ENCODE data around the gene RASSF7. TPM values are rescaled to one million over a fixed set of nuclear protein-coding genes. Genes with fewer than 3 reads are reported as not detected.
A peak's percentile ranks its signal among the peaks of the same experiment; 100 is the strongest.

The RASSF7 gene
- total RNA-seq, 1 experiment from 2014 or later = 8.8 TPM

DNA sequence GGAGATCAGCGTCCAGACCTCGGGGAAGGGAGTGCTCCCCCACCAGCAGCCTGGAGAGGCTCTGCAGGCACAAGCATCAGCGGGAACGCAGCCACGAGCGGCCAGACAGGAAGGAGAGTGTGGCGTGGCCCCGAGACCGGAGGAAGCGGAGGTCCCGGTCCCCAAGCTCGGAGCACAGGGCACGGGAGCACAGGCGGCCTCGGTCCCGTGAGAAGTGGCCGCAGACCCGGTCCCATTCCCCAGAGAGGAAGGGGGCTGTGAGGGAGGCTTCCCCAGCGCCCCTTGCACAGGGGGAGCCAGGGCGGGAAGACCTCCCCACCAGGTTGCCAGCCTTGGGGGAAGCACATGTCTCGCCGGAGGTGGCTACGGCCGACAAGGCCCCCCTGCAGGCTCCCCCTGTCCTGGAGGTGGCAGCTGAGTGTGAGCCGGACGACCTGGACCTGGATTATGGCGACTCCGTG, 48.1 kb downstream of the RASSF7 start:
- DNase-seq (ENCODE audit: low read depth) = no peak

DNA sequence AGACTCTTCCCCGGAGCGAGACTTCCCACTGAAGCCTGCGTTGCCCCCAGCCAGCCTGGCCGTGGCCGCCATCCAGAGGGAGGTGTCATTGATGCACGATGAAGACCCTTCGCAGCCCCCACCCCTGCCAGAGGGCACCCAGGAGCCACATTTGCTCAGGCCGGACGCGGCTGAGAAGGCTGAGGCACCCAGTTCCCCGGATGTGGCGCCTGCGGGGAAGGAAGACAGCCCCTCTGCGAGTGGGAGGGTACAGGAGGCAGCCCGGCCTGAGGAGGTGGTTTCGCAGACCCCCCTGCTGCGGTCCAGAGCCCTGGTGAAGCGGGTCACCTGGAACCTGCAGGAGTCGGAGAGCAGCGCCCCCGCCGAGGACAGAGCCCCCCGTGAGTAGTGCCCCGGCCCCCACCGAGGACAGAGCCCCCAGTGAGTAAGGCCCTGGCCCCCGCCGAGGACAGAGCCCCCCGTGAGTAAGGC, 48.6 kb downstream of the RASSF7 start:
- no peak for DNase-seq (ENCODE audit: low read depth)

DNA sequence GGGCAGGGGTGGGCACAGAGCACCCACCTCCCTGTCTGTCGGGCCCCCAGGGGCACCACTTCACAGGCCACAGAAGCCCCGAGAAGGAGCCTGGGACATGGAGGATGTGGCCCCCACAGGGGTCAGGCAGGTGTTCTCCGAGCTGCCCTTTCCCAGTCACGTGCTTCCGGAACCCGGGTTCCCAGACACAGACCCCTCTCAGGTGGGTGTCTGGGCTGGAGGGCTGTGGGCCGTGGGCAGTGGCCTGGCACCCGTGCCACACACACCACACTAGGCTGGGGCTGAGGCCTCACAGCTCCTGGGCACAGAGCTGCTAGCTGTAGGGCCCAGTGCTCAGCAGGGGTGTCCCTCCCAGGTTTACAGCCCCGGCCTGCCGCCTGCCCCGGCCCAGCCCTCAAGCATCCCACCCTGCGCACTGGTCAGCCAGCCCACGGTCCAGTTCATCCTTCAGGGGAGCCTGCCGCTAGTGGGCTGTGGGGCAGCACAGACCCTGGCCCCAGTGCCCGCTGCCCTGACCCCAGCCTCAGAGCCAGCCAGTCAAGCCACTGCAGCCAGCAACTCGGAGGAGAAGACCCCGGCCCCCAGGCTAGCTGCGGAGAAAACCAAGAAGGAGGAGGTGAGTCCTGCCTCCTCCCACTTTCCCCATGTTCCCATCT, 49.5 kb downstream of the RASSF7 start:
- no peak for DNase-seq (ENCODE audit: low read depth)

DNA sequence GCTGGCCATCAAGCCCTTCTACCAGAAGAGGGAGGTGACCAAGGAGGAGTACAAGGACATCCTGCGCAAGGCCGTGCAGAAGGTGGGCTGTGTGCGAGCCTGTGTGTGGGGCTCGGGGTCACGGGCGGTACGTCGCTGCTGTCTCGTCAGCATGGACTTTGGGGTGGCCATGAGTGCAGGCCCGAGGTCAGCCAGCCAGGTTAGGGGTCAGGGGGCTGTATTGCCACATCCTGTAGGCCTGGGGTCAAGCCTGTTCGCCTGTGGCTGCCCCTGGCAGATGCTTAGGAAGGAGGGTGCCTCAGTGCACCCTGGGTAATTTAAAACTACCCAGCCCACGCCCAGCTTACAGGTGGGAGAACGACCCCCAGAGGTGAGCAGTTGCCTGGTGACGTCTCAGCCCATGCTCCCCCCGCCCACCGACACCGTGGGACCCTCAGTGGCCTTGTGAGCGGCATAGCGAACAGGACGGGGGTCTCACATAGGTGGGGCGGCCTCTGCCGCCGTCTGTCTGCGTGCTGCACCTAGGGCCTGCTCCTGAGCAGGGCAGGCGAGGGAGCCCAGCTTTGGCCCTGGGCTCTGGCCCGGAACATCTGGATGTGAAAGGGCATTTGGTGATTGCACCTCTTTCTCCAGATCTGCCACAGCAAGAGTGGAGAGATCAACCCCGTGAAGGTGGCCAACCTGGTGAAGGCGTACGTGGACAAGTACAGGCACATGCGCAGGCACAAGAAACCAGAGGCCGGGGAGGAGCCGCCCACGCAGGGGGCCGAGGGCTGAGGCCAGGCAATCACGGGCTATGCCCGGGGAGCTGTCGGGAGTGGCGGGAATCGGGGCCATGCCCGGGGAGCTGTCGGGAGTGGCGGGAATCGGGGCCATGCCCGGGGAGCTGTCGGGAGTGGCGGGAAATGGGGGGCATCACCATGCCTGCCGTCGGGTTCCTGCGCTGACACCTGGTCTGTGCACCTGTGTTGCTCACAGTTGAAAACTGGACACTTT, 50.5 kb downstream of the RASSF7 start:
- no peak for DNase-seq (ENCODE audit: low read depth)

DNA sequence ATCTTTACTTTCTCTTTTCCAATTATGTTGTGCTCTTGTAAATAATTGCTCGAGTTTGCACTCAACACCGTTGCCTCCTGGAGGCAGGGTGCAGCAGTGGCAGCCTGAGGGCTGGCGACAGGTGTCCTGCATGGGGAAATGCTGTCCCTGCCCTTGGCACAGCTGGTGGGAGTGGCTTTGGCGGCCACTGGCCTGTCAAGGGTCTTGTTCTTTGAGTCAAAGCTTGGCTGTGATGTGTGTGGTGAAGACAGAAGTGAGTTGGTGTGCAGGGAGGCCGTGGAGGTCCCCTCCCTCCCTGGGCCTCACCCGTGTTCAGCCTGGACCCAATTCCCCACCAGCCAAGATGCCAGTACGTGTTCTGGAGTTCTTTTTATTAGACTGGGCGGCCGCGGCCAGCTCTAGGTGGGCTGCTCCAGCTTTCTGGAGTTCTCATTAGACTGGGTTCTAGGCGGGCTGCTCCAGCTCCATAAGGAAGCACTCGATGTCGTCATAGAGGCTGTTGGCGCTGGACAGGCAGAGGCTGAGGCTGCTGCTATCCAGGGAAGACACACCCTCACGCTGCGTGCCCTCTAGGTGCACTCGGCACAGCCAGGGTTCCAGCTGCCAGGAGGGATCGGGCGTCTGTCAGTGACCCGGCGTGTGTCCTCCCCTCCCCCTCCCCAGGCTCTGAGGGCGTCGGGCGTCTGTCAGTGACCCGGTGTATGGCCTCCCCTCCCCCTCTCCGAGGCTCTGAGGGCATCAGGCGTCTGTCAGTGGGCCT, 51.6 kb downstream of the RASSF7 start:
- peak; percentile 85 for DNase-seq (ENCODE audit: low read depth)

DNA sequence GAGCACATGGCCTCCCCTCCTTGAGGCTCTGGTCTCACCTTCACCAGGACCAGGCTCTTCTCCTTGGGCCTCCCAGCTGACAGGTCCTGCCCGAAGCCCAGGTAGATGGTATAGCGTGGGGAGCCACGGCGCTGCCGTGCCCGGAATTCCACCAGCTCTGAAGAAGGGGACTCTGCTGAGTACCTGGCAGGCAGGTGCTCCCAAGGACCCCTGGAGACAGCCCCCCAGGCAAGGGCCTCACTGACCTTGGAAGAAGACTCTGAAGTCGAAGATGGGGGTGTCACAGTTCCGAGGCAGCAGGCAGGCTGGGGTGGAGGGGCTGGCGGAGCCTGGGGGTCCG, 52.2 kb downstream of the RASSF7 start:
- DNase-seq (ENCODE audit: low read depth) = no peak

DNA sequence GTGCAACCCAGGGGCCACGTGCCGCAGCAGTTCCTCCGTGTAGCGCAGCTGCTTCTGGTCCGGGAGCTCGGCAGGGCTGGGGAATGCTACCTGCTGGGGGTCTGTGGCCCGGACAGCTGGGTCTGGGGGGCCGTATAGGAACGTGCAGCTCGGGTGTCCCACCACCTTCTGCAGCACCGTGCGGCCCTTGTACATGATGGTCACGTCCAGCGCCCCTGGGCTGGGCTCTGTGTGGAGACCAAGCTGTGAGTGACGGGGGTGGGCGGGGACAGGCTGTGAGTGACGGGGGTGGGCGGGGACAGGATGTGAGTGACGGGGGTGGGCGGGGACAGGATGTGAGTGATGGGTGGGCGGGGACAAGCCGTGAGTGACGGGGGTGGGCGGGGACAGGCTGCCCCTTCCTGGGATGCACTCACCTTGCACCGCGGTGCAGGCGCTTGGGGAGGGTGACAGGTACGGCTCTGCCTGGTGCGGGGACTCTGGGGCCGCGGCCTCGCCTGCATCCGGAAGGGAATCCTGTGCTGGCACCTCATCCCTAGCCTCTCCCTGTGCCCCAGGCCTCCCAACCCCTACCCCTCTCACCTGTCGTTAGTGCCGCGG, 52.7 kb downstream of the RASSF7 start:
- DNase-seq (ENCODE audit: low read depth) = peak; percentile 40

Other genes starting within 250 kb of the RASSF7 start
- gene IFITM1, start 246.9 kb upstream of the RASSF7 start, total RNA-seq (2014; rRNA removed) = 0.32 and 3.2 TPM in 2 replicates
- gene IFITM3, start 240.1 kb upstream of the RASSF7 start, total RNA-seq (2014; rRNA removed) = 43.4 and 63.7 TPM in 2 replicates
- gene B4GALNT4, start 191.5 kb upstream of the RASSF7 start, total RNA-seq (2014; rRNA removed) = 0.75 and 1.3 TPM in 2 replicates
- 3.7 and 4.7 TPM in 2 replicates for gene PKP3, start 166.8 kb upstream of the RASSF7 start, total RNA-seq (2014; rRNA removed)
- 5.5 and 5.8 TPM in 2 replicates for gene SIGIRR, start 146.0 kb upstream of the RASSF7 start, total RNA-seq (2014; rRNA removed)
- gene ANO9, start 119.0 kb upstream of the RASSF7 start, total RNA-seq (2014; rRNA removed) = not detected in 2 replicates
- gene PTDSS2, start 110.7 kb upstream of the RASSF7 start, total RNA-seq (2014; rRNA removed) = 40.7 and 51.2 TPM in 2 replicates
- 287 and 315 TPM in 2 replicates for gene RNH1, start 53.7 kb upstream of the RASSF7 start, total RNA-seq (2014; rRNA removed)
- 58.1 and 70.7 TPM in 2 replicates for gene HRAS, start 25.4 kb upstream of the RASSF7 start, total RNA-seq (2014; rRNA removed)
- 0.17 and 0.19 TPM in 2 replicates for gene LRRC56, start 23.4 kb upstream of the RASSF7 start, total RNA-seq (2014; rRNA removed)
- gene LMNTD2, start 232 bp upstream of the RASSF7 start, total RNA-seq (2014; rRNA removed) = 0.46 and 1.3 TPM in 2 replicates
- 35.6 and 36.2 TPM in 2 replicates for gene PHRF1, start 15.5 kb downstream of the RASSF7 start, total RNA-seq (2014; rRNA removed)
- gene IRF7, start 55.0 kb downstream of the RASSF7 start, total RNA-seq (2014; rRNA removed) = 10.7 and 12.5 TPM in 2 replicates
- not detected in 2 replicates for gene CDHR5, start 64.0 kb downstream of the RASSF7 start, total RNA-seq (2014; rRNA removed)
- gene SCT, start 66.2 kb downstream of the RASSF7 start, total RNA-seq (2014; rRNA removed) = not detected in 2 replicates
- gene DRD4, start 76.3 kb downstream of the RASSF7 start, total RNA-seq (2014; rRNA removed) = not detected in 2 replicates
- 30.2 and 39.4 TPM in 2 replicates for gene DEAF1, start 134.3 kb downstream of the RASSF7 start, total RNA-seq (2014; rRNA removed)
- 26.2 and 30.3 TPM in 2 replicates for gene TMEM80, start 134.8 kb downstream of the RASSF7 start, total RNA-seq (2014; rRNA removed)
- gene EPS8L2, start 145.3 kb downstream of the RASSF7 start, total RNA-seq (2014; rRNA removed) = 10.9 and 16.9 TPM in 2 replicates
- gene TALDO1, start 186.5 kb downstream of the RASSF7 start, total RNA-seq (2014; rRNA removed) = 125 and 128 TPM in 2 replicates
- gene GATD1, start 216.5 kb downstream of the RASSF7 start, total RNA-seq (2014; rRNA removed) = 41.7 and 44.9 TPM in 2 replicates
- 2.4 and 3.5 TPM in 2 replicates for gene CEND1, start 229.1 kb downstream of the RASSF7 start, total RNA-seq (2014; rRNA removed)
- 18.5 and 19.9 TPM in 2 replicates for gene SLC25A22, start 237.3 kb downstream of the RASSF7 start, total RNA-seq (2014; rRNA removed)
- gene PIDD1, start 244.3 kb downstream of the RASSF7 start, total RNA-seq (2014; rRNA removed) = 13.0 and 15.3 TPM in 2 replicates
- 416 and 495 TPM in 2 replicates for gene RPLP2, start 249.0 kb downstream of the RASSF7 start, total RNA-seq (2014; rRNA removed)